ENCODE measurements around the gene TULP3. TPM values are rescaled to one million over a fixed set of nuclear protein-coding genes. Genes with fewer than 3 reads are reported as not detected.
A peak's percentile ranks its signal among the peaks of the same experiment; 100 is the strongest.

The TULP3 gene
- total and polyA plus RNA-seq, 2 of the 8 experiments (the other 6 are each of a cell fraction or from before 2014, with no cell fraction given), result 18.4 to 21.2 TPM

GRCh38 chr12:2959192-2959504 lies 68.5 kb downstream of the TULP3 start, which contains the start of gene TEAD4 (continued):
- TF ChIP-seq, protein P1, sequence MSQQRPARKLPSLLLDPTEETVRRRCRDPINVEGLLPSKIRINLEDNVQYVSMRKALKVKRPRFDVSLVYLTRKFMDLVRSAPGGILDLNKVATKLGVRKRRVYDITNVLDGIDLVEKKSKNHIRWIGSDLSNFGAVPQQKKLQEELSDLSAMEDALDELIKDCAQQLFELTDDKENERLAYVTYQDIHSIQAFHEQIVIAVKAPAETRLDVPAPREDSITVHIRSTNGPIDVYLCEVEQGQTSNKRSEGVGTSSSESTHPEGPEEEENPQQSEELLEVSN (IDR thresholded peaks at IDR 0.05), result no peak
- TF ChIP-seq SIX5 (IDR thresholded peaks at IDR 0.05; ENCODE audit: low read depth, low read length) (no peak), SUZ12 (IDR thresholded peaks at IDR 0.05; ENCODE audit: low read length) (no peak), RXRA (IDR thresholded peaks at IDR 0.05; ENCODE audit: insufficient read depth, low read depth, low read length) (no peak), ASH2L (IDR thresholded peaks at IDR 0.05; ENCODE audit: low read length) (no peak), JUN (IDR thresholded peaks at IDR 0.05; ENCODE audit: low read depth, low read length) (no peak), NRF1 (IDR thresholded peaks at IDR 0.05; ENCODE audit: low read depth, low read length) (no peak), SP2 (IDR thresholded peaks at IDR 0.05; ENCODE audit: low read length) (no peak), HDAC2 (IDR thresholded peaks at IDR 0.05; ENCODE audit: borderline replicate concordance in 1 of 2, low read depth in 2 of 2, low read length in 2 of 2) (no peak), TAF1 (IDR thresholded peaks at IDR 0.05; ENCODE audit: low read depth, low read length) (peak; percentile 72; the same call in 1 of the 2 replicates), CREB1 (IDR thresholded peaks at IDR 0.05) (no peak), GTF2F1 (IDR thresholded peaks at IDR 0.05; ENCODE audit: borderline replicate concordance, low read depth, low read length) (no peak), TEAD4 (IDR thresholded peaks at IDR 0.05; ENCODE audit: low read depth, low read length) (peak; percentile 100), EP300 (IDR thresholded peaks at IDR 0.05; ENCODE audit: borderline replicate concordance in 1 of 2, low read depth in 2 of 2, low read length in 2 of 2) (peak in 1 of 2 experiments; percentile 67; a peak in 1 of 3 replicates), RAD21 (IDR thresholded peaks at IDR 0.05 in 1 of 2, conservative IDR thresholded peaks at IDR 0.05 in 1 of 2; ENCODE audit: low read depth in 2 of 2, low read length in 2 of 2) (peak in 1 of 2 experiments; percentile 11; a peak in 1 of 4 replicates), JUND (IDR thresholded peaks at IDR 0.05; ENCODE audit: low read length) (no peak), BACH1 (IDR thresholded peaks at IDR 0.05; ENCODE audit: low read length) (peak; percentile 61), SP4 (IDR thresholded peaks at IDR 0.05; ENCODE audit: low read length) (no peak), EGR1 (IDR thresholded peaks at IDR 0.05; ENCODE audit: borderline replicate concordance, low read depth, low read length) (0 out of 2 replicates have a peak, but pooled peaks have one; percentile 34), ZNF274 (IDR thresholded peaks at IDR 0.05; ENCODE audit: borderline replicate concordance, extremely low read depth, low read length) (no peak), CEBPB (IDR thresholded peaks at IDR 0.05; ENCODE audit: low read depth, low read length) (no peak), PHF8 (conservative IDR thresholded peaks at IDR 0.05; ENCODE audit: low read depth, low read length) (no peak), GABPA (IDR thresholded peaks at IDR 0.05; ENCODE audit: borderline replicate concordance, insufficient read depth, low read length) (no peak)
- TF ChIP-seq, protein P2, sequence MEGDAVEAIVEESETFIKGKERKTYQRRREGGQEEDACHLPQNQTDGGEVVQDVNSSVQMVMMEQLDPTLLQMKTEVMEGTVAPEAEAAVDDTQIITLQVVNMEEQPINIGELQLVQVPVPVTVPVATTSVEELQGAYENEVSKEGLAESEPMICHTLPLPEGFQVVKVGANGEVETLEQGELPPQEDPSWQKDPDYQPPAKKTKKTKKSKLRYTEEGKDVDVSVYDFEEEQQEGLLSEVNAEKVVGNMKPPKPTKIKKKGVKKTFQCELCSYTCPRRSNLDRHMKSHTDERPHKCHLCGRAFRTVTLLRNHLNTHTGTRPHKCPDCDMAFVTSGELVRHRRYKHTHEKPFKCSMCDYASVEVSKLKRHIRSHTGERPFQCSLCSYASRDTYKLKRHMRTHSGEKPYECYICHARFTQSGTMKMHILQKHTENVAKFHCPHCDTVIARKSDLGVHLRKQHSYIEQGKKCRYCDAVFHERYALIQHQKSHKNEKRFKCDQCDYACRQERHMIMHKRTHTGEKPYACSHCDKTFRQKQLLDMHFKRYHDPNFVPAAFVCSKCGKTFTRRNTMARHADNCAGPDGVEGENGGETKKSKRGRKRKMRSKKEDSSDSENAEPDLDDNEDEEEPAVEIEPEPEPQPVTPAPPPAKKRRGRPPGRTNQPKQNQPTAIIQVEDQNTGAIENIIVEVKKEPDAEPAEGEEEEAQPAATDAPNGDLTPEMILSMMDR (IDR thresholded peaks at IDR 0.05; ENCODE audit: control extremely low read depth in 1 of 3, insufficient read depth in 1 of 3, low read depth in 1 of 3, low read length in 3 of 3), result no peak
